ENCODE results near the gene MPC2. TPM values are rescaled to one million over a fixed set of nuclear protein-coding genes. Genes with fewer than 3 reads are reported as not detected.

Gene MPC2
- total RNA-seq, 1 donor from 2014 or later, result 17.7 TPM

DNA sequence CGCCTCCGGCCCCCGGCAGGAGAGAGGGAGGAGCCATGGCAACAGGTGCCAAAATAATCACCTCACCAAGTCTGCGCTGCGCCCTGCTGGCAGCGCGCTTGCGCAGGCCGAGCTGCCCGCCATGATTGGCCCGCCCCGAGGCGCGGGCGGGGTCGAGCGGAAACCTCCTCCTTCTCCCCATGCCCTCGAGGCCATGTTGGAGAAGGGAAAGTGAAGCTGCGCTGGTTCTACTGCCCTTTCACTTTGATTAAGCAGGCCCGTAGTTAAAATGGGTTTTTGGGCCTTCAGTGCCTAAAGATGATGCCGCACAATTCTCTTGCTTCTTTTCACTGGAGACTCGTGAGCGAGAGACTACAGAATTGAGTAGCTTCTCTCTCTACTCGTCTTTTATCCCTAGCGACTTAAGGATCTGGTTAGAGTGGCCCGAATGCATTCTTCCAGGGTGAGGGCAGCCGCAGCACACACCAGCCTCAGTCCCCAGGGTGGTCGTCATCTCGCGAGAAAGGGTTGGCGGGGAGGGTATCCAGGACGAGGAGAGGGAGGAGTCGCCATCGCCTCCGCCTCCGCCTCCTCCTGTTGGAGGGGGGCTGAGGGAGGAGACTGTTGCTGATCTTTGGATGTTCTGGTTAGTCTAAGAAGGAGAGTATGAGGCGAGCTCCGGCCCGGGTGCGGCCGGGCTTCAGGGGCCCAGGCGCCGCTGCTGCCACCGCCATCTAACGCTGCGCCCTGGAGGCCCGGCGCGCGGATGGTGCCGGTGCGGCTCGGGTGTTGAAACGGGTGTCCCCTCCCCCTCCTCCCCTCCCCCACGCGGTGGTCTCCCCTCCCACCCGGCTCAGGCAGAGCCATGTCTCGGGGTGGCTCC lies 573 bp downstream of the MPC2 start, which contains the start of gene DCAF6:
Gene DCAF6, plus strand, starts transcription at position 616 of the 862 bp plus-strand sequence. Its CDS starts 229 bp downstream, at position 845.
- intact Hi-C loops (cut with DNase I), result no loop called here
- DNase-seq (ENCODE audit: extremely low spot score in 2 of 2), result peak; percentile 98 to 99
- peak; percentile 87 to 90 for TF ChIP-seq POLR2AphosphoS5 (IDR thresholded peaks at IDR 0.05; ENCODE audit: insufficient read depth in 1 of 2, low read depth in 1 of 2)
- peak; percentile 44 to 93 for TF ChIP-seq POLR2A (IDR thresholded peaks at IDR 0.05)
- TF ChIP-seq, protein P1, sequence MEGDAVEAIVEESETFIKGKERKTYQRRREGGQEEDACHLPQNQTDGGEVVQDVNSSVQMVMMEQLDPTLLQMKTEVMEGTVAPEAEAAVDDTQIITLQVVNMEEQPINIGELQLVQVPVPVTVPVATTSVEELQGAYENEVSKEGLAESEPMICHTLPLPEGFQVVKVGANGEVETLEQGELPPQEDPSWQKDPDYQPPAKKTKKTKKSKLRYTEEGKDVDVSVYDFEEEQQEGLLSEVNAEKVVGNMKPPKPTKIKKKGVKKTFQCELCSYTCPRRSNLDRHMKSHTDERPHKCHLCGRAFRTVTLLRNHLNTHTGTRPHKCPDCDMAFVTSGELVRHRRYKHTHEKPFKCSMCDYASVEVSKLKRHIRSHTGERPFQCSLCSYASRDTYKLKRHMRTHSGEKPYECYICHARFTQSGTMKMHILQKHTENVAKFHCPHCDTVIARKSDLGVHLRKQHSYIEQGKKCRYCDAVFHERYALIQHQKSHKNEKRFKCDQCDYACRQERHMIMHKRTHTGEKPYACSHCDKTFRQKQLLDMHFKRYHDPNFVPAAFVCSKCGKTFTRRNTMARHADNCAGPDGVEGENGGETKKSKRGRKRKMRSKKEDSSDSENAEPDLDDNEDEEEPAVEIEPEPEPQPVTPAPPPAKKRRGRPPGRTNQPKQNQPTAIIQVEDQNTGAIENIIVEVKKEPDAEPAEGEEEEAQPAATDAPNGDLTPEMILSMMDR (IDR thresholded peaks at IDR 0.05), result no peak
- Histone ChIP-seq H3K4me3 (peak within 1 kb of the TSS; percentile 90 to 93), H3K4me1 (peaks cover 43% of the 10 kb centered on the region), H3K36me3 (no peaks in the 10 kb centered on the region), H3K9me3 (no peaks in the 10 kb centered on the region), H3K27ac (peak within 1 kb of the TSS; percentile 97), H3K27me3 (no peaks in the 10 kb centered on the region)

DNA sequence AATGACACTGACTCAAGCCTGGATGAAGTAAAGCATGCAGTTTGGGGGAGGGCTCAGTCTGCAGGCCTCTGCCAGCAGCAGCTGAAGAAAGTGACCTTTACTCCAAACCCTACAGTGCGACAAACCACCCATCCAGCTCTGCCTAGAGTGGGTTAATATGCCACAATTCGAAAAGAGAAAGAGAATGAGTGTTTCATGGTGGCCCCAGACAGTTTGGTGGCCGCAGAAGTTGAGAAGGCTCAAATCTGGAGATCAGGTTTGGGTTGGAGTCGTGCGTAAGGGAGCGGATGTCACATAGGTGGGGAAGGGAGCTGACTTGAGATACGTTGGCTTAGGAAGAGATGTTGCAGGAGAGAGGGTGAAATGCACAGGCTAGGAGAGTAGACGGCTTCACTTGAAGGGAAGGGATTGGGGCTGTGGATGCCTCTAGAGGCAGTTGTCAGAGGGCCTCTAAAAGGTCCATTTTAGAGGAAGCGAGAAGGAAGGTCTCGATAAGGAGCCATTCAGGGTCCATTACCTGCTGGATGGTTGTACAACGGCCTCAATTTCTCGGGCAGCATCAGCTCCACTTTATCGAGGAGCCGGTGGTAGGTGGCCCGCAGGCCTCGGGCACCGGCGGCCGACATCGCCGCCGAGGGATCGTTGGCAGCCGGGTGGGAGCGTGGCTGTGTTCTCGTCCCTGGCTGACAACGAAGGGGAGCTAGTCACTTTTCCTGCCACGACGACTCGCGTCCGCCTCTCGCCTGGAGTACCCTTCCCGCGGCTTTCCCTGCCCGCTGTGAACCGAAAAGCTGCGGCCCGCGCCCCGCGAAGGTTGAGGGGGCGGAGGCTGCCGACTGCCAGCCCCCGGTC lies 1.4 kb downstream of the MPC2 start:
- Histone ChIP-seq H3K4me3 (peak overlapping the region; percentile 90 to 93), H3K9me3 (no peaks in the 10 kb centered on the region), H3K4me1 (peaks cover 43% of the 10 kb centered on the region), H3K36me3 (no peaks in the 10 kb centered on the region), H3K27ac (peak overlapping the region; percentile 97), H3K27me3 (no peaks in the 10 kb centered on the region)
- TF ChIP-seq, protein P1 (IDR thresholded peaks at IDR 0.05), result peak in 1 of 3 experiments; percentile 8
- peak in 1 of 2 donors; percentile 92 for TF ChIP-seq POLR2AphosphoS5 (IDR thresholded peaks at IDR 0.05; ENCODE audit: insufficient read depth in 1 of 2, low read depth in 1 of 2)
- peak in 1 of 2 donors; percentile 80 for TF ChIP-seq POLR2A (IDR thresholded peaks at IDR 0.05)
- intact Hi-C loops (cut with DNase I), result no loop called here
- no peak for DNase-seq (ENCODE audit: extremely low spot score in 2 of 2)

DNA sequence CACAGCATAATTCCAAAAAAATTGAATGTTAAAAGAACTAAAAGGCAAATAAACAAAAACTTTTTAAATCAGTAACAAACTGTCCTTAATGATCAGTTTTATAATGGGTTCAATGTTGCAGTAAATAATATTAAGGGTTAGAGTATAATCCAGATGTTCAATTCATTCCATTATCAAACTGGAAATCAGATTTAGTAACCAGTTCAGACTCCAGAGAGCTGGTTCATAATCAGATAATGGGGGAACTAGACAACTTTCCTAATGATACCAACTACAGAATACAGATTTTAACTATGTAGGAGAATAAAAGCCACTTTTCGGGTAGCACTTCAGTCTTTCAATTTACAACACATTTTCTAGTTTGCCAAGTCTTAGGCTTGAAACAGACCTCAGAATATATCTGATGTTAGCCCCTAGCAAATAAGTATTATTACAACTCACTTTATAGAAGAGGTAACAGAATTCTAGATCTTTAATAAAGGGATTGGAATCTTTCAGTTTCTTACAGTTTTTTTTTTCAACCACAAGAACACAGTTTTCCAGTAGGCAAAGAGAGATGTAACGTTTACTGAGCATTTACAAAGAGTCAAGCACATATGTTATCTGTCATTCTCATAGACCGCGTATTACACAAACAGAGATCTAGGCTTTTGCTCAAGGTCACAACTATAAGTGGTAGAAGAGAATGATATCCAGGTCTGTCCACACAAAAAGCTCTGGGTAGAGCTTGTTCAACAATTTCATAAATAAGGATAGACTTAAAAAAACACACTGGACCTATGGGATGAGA lies 2.3 kb downstream of the MPC2 start:
- intact Hi-C loops (cut with DNase I), result no loop called here
- Histone ChIP-seq H3K9me3 (no peaks in the 10 kb centered on the region), H3K27me3 (no peaks in the 10 kb centered on the region), H3K36me3 (no peaks in the 10 kb centered on the region), H3K27ac (peak overlapping the region; percentile 97), H3K4me1 (peaks cover 43% of the 10 kb centered on the region), H3K4me3 (peak overlapping the region; percentile 90 to 93)
- DNase-seq (ENCODE audit: extremely low spot score in 2 of 2), result no peak
- TF ChIP-seq POLR2A (IDR thresholded peaks at IDR 0.05), result no peak
- no peak for TF ChIP-seq POLR2AphosphoS5 (IDR thresholded peaks at IDR 0.05; ENCODE audit: insufficient read depth in 1 of 2, low read depth in 1 of 2)
- TF ChIP-seq, protein P1 (IDR thresholded peaks at IDR 0.05), result no peak

DNA sequence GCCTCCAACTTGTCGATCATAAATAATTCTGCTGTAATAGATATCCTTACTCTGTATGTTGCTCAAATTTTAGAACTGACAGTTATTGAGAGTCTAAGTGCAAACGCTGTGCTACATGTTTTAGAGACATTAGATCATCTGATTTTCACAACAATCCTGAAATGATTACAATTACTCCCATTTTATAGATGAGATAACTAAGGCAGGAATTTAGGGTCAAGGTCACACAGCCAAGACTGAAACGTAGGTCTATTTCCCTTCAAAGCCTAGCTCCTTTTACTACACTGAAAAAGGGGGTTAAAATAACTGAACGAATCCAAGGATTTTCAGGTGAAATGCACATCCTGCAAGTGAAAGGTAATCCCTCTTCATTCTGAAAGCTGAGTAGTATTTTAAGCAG lies 3.1 kb downstream of the MPC2 start:
- peaks cover 39% of the 10 kb centered on the region for H3K4me1 ChIP-seq
- H3K4me3 ChIP-seq, result no peak overlapping the region
- no peaks in the 10 kb centered on the region for H3K27me3 ChIP-seq
- no peaks in the 10 kb centered on the region for H3K36me3 ChIP-seq
- peak overlapping the region; percentile 21 for H3K27ac ChIP-seq
- no peaks in the 10 kb centered on the region for H3K9me3 ChIP-seq
- TF ChIP-seq POLR2AphosphoS5 (IDR thresholded peaks at IDR 0.05; ENCODE audit: insufficient read depth in 1 of 2, low read depth in 1 of 2) (no peak), POLR2A (IDR thresholded peaks at IDR 0.05) (no peak)
- TF ChIP-seq, protein P1 (IDR thresholded peaks at IDR 0.05), result no peak
- intact Hi-C loops (cut with DNase I), result no loop called here
- DNase-seq (ENCODE audit: extremely low spot score in 2 of 2), result no peak

All from vagina (tissue), 2 donors.